ENCODE data around the gene ATG4B. TPM values are rescaled to one million over a fixed set of nuclear protein-coding genes. Genes with fewer than 3 reads are reported as not detected.
A peak's percentile ranks its signal among the peaks of the same experiment; 100 is the strongest.
"Not testable (repeated sequence)": the region's sequence is repeated elsewhere in the genome, so short reads cannot be mapped to it uniquely, and the experiment has no call there.

The ATG4B gene
- total RNA-seq (100 to 1,000 TPM in 3 of 7 donors, 10 to 100 TPM in 4; 80.0 to 114 (median 97.2) TPM), polyA plus RNA-seq (10 to 100 TPM; 31.1 to 74.5 (median 44.6) TPM)
- long read RNA-seq, donor 1, transcript ATG4B-205 (13 exons, 2,878 nt), result major isoform, 5 of 9 reads
- long read RNA-seq, donor 1, partial matches to known transcripts, result 0 of 9 reads
- long read RNA-seq, donor 1, other reads (novel, unspliced or antisense), result 0 of 9 reads
- long read RNA-seq, donor 2, partial matches to known transcripts, result 0 of 6 reads
- long read RNA-seq, donor 2, other reads (novel, unspliced or antisense), result 0 of 6 reads

- Histone ChIP-seq H3K4me3 (peak within 1 kb of the TSS; percentile 82 to 100 (median 93)), H3K4me1 (peaks cover 23 to 66% (median 53%) of the 10 kb centered on the region in 6 donors), H3K27ac (peak within 1 kb of the TSS; percentile 99 to 100 (median 100)), H3K36me3 (peaks cover 3 to 34% (median 16%) of the 10 kb centered on the region in 6 donors), H3K27me3 (replicated peaks in 1 of 7) (no peaks in the 10 kb centered on the region), H3K9me3 (peaks cover 0 to 6% (median 0%) of the 10 kb centered on the region in 8 donors)
- peak in 2 of 11 experiments; percentile 9 to 28 for TF ChIP-seq CTCF (IDR thresholded peaks at IDR 0.05 in 8 of 11, conservative IDR thresholded peaks at IDR 0.05 in 3 of 11)
- TF ChIP-seq POLR2AphosphoS5 (IDR thresholded peaks at IDR 0.05), result peak; percentile 94 to 95 (median 95)
- peak in 2 of 3 donors; percentile 47 to 66 for TF ChIP-seq POLR2A (IDR thresholded peaks at IDR 0.05)
- 0 to 2% (median 0%) methylated on average over 12 to 123 of the region's 123 CpGs for WGBS, 5 donors
- intact Hi-C loops (cut with DNase I; ENCODE audit: low total_unique reads), result no loop called here
- DNase-seq, result peak; percentile 96
Observed at GRCh38 chr2:241637018-241637794, at the start of gene ATG4B, which contains the start of gene THAP4. ATG4B (plus strand) TSS chr2:241637693; CDS start chr2:241637715, 22 bp downstream. THAP4 (minus strand) TSS chr2:241637158; CDS start chr2:241637017, 141 bp downstream.

GRCh38 chr2:241589863-241590262 is 47.6 kb upstream of the ATG4B start:
- H3K4me1 ChIP-seq; H3K27ac ChIP-seq; H3K4me3 ChIP-seq; H3K27me3 ChIP-seq (replicated peaks in 1 of 7); intact Hi-C loops (cut with DNase I; ENCODE audit: low total_unique reads): not testable (repeated sequence)
- H3K9me3 ChIP-seq, result peaks cover 9 to 46% (median 42%) of the 10 kb centered on the region in 8 donors
- peak; percentile 22 for DNase-seq
- peaks cover 0 to 91% (median 32%) of the 10 kb centered on the region in 6 donors for H3K36me3 ChIP-seq
- 78 to 96% (median 91%) methylated on average over 16 to 17 of the region's 17 CpGs for WGBS, 5 donors

- H3K4me1 ChIP-seq; H3K4me3 ChIP-seq; H3K27ac ChIP-seq; H3K27me3 ChIP-seq (replicated peaks in 1 of 7); intact Hi-C loops (cut with DNase I; ENCODE audit: low total_unique reads): not testable (repeated sequence)
- WGBS, 5 donors, result 89 to 93% (median 90%) methylated on average over 23 to 33 of the region's 33 CpGs
- DNase-seq, result peak; percentile 51
- Histone ChIP-seq H3K9me3 (peaks cover 9 to 38% (median 32%) of the 10 kb centered on the region in 8 donors), H3K36me3 (peaks cover 0 to 91% (median 31%) of the 10 kb centered on the region in 6 donors)
Observed at GRCh38 chr2:241590496-241591455, 46.7 kb upstream of the ATG4B start.

- DNase-seq, result peak; percentile 53
- intact Hi-C loops (cut with DNase I; ENCODE audit: low total_unique reads), result no loop called here
- H3K36me3 ChIP-seq, result peaks cover 0 to 91% (median 27%) of the 10 kb centered on the region in 6 donors
Observed at GRCh38 chr2:241592126-241592845, 45.2 kb upstream of the ATG4B start.

More at GRCh38 chr2:241592126-241592845, 45.2 kb upstream of the ATG4B start:
- 92 to 98% (median 93%) methylated on average over 7 to 18 of the region's 18 CpGs for WGBS, 5 donors
- H3K9me3 ChIP-seq, result peaks cover 2 to 23% (median 17%) of the 10 kb centered on the region in 8 donors
- H3K27ac ChIP-seq, result no peak overlapping the region
- TF ChIP-seq POLR2A (IDR thresholded peaks at IDR 0.05), result no peak
- TF ChIP-seq CTCF (IDR thresholded peaks at IDR 0.05 in 8 of 11, conservative IDR thresholded peaks at IDR 0.05 in 3 of 11), result no peak
- no peak for TF ChIP-seq POLR2AphosphoS5 (IDR thresholded peaks at IDR 0.05)
- no peaks in the 10 kb centered on the region for H3K4me1 ChIP-seq
- H3K27me3 ChIP-seq (replicated peaks in 1 of 7), result no peaks in the 10 kb centered on the region
- H3K4me3 ChIP-seq, result no peak overlapping the region
